HepG2 (cell line): Measurements from ENCODE around the gene EYA2. TPM values are rescaled to one million over a fixed set of nuclear protein-coding genes. Genes with fewer than 3 reads are reported as not detected.

Experiments used
- AGO2 ChIP-seq: fragments of 200-400 bp; formaldehyde crosslinking; optimal IDR thresholded peaks from 2 replicates; pipeline ENCODE3; 2017; ENCODE audit warnings: mild to moderate bottlenecking, low read depth, low read length, moderate library complexity
- EEA1 ChIP-seq: sonication (generic); formaldehyde crosslinking; IDR thresholded peaks from 2 replicates; pipeline ENCODE4 v1.5.1; 2020; ENCODE audit warnings: mild to moderate bottlenecking, missing genetic modification reagents, borderline replicate concordance
- MAFF ChIP-seq: IDR thresholded peaks from 2 replicates; pipeline ENCODE4 v1.6.1; 2011; ENCODE audit warnings: low read depth, low read length, improper control_type of control experiment
- MBNL3 ChIP-seq: fragments of 250-450 bp; sonication (Bioruptor Pico); conservative IDR thresholded peaks from 2 replicates; pipeline ENCODE4 v1.8.0; 2022; ENCODE audit warnings: mild to moderate bottlenecking, inconsistent platforms
- PHF5A ChIP-seq: IDR thresholded peaks from one replicate; pipeline ENCODE4 v1.6.1; 2018; ENCODE audit warnings: low read depth, missing genetic modification reagents; ENCODE audit not compliant: unreplicated experiment
- U2AF1 ChIP-seq: fragments of 200-400 bp; formaldehyde crosslinking; optimal IDR thresholded peaks from 2 replicates; pipeline ENCODE3; 2017; ENCODE audit warnings: mild to moderate bottlenecking, low read depth, low read length
- ZEB1 ChIP-seq: IDR thresholded peaks from 2 replicates; pipeline ENCODE4 v1.6.1; 2012; ENCODE audit warnings: mild to moderate bottlenecking, low read depth, inconsistent platforms; ENCODE audit not compliant: insufficient replicate concordance
- ZMYM2 ChIP-seq: sonication (generic); formaldehyde crosslinking; IDR thresholded peaks from 2 replicates; pipeline ENCODE4 v1.8.0; 2022; ENCODE audit warnings: mild to moderate bottlenecking, missing genetic modification reagents
- ZNF124 ChIP-seq: sonication (generic); formaldehyde crosslinking; IDR thresholded peaks from 2 replicates; pipeline ENCODE4 v1.4.0; 2020; ENCODE audit warnings: missing genetic modification reagents
- ZNF253 ChIP-seq: sonication (generic); formaldehyde crosslinking; IDR thresholded peaks from 2 replicates; pipeline ENCODE4 v1.8.0; 2022; ENCODE audit warnings: mild to moderate bottlenecking, missing genetic modification reagents, borderline replicate concordance
- ZNF589 ChIP-seq: sonication (generic); formaldehyde crosslinking; conservative IDR thresholded peaks from 2 replicates; pipeline ENCODE4 v1.8.0; 2022; ENCODE audit warnings: mild to moderate bottlenecking, moderate library complexity, missing genetic modification reagents
- ZNF674 ChIP-seq: sonication (generic); formaldehyde crosslinking; IDR thresholded peaks from 2 replicates; pipeline ENCODE4 v1.5.0; 2020; ENCODE audit warnings: low read depth, mild to moderate bottlenecking, missing genetic modification reagents
- polyA plus RNA-seq, 8 experiments: library from polyadenylated mRNA; depleted of rRNA in 3 of 8; stranded (reverse) in 7 of 8; unstranded in 1 of 8; fragments of >200 nt; fragmentation: Illumina TruSeq in 4 of 8; extraction: Trizol in 4 of 8; gene quantifications; 2 replicates each; pipeline versions ENCODE4 v1.2.1 to v1.2.3, GENCODE V29; 2011 to 2016; ENCODE audit warnings: low read depth in 4 of 8, missing spikeins in 1 of 8, mixed read lengths in 1 of 8; ENCODE audit not compliant: insufficient read depth in 1 of 8
- total RNA-seq, 5 experiments: library from RNA; depleted of rRNA; stranded (reverse); fragments of >200 nt; fragmentation: Illumina TruSeq; extraction: Trizol; gene quantifications; 2 replicates each; pipeline ENCODE4 v1.2.3, GENCODE V29; 2016; ENCODE audit warnings: low read depth in 1 of 5
- TF ChIP-seq, protein P1 (sequence below): sonication (generic); formaldehyde crosslinking; IDR thresholded peaks from 2 replicates; pipeline ENCODE4 v1.4.0; 2020; ENCODE audit warnings: mild to moderate bottlenecking, missing genetic modification reagents, borderline replicate concordance
- TF ChIP-seq, protein P2 (sequence below): sonication (generic); formaldehyde crosslinking; IDR thresholded peaks from 2 replicates; pipeline ENCODE4 v1.9.0; 2022; ENCODE audit warnings: low read depth, missing genetic modification reagents
- TF ChIP-seq, protein P3 (sequence below): sonication (generic); formaldehyde crosslinking; IDR thresholded peaks from 2 replicates; pipeline ENCODE4 v1.5.0; 2020; ENCODE audit warnings: missing genetic modification reagents
- TF ChIP-seq, protein P4 (sequence below): sonication (generic); formaldehyde crosslinking; IDR thresholded peaks from 2 replicates; pipeline ENCODE4 v1.9.0; 2021; ENCODE audit warnings: missing genetic modification reagents, borderline replicate concordance
- TF ChIP-seq, protein P5 (sequence below): sonication (generic); formaldehyde crosslinking; IDR thresholded peaks from 2 replicates; pipeline ENCODE4 v1.8.0; 2022; ENCODE audit warnings: missing genetic modification reagents, low read depth, mild to moderate bottlenecking, borderline replicate concordance
- TF ChIP-seq, protein P6 (sequence below): sonication (generic); formaldehyde crosslinking; IDR thresholded peaks from 2 replicates; pipeline ENCODE4 v1.5.0; 2020; ENCODE audit warnings: mild to moderate bottlenecking, missing genetic modification reagents

The EYA2 gene
- total and polyA plus RNA-seq, 2 of the 13 experiments (the other 11 are each of a cell fraction or from before 2014, with no cell fraction given) = not detected

DNA sequence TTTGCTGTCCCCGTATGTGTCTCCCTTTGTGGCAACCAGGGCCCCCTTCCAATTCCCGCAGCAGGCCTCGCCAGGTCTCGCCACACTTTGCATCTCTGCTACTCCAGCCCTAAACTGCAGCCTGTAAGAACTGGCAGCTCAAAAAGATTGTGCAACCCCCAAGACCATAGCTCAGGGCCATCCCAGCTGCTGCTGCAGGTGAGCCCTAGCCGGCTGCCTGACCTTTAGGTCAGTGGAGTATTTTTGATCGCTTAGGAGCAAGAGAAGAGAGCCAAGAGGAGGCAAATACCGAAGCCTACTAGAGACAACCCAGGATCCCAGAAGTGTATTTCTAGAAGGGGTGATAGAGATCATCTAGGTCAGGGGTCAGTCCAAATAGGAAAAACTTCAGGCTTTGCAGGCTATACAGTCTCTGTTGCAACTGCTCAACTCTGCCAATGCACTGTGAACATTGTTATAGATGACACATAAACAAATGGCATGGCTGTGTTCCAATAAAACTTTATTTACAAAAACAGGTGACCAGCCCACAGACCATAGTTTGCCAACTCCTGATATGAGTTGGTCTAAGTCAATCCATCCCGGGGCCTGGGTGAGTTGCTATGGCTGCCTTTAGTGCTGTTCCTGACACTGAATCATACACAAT is 138.4 kb downstream of the EYA2 start (continued):
- TF ChIP-seq, protein P1, sequence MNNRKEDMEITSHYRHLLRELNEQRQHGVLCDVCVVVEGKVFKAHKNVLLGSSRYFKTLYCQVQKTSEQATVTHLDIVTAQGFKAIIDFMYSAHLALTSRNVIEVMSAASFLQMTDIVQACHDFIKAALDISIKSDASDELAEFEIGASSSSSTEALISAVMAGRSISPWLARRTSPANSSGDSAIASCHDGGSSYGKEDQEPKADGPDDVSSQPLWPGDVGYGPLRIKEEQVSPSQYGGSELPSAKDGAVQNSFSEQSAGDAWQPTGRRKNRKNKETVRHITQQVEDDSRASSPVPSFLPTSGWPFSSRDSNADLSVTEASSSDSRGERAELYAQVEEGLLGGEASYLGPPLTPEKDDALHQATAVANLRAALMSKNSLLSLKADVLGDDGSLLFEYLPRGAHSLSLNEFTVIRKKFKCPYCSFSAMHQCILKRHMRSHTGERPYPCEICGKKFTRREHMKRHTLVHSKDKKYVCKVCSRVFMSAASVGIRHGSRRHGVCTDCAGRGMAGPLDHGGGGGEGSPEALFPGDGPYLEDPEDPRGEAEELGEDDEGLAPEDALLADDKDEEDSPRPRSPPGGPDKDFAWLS (CRISPR knock-in tag) = no peak
- no peak for TF ChIP-seq PHF5A (CRISPR knock-in tag)
- TF ChIP-seq, protein P2, sequence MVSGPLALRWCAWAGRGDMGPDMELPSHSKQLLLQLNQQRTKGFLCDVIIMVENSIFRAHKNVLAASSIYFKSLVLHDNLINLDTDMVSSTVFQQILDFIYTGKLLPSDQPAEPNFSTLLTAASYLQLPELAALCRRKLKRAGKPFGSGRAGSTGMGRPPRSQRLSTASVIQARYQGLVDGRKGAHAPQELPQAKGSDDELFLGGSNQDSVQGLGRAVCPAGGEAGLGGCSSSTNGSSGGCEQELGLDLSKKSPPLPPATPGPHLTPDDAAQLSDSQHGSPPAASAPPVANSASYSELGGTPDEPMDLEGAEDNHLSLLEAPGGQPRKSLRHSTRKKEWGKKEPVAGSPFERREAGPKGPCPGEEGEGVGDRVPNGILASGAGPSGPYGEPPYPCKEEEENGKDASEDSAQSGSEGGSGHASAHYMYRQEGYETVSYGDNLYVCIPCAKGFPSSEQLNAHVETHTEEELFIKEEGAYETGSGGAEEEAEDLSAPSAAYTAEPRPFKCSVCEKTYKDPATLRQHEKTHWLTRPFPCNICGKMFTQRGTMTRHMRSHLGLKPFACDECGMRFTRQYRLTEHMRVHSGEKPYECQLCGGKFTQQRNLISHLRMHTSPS (CRISPR knock-in tag) = no peak
- no peak for TF ChIP-seq AGO2
- TF ChIP-seq ZEB1 = peak; percentile 72
- no peak for TF ChIP-seq EEA1 (CRISPR knock-in tag)
- no peak for TF ChIP-seq U2AF1
- TF ChIP-seq ZMYM2 (CRISPR knock-in tag) = no peak
- TF ChIP-seq, protein P3, sequence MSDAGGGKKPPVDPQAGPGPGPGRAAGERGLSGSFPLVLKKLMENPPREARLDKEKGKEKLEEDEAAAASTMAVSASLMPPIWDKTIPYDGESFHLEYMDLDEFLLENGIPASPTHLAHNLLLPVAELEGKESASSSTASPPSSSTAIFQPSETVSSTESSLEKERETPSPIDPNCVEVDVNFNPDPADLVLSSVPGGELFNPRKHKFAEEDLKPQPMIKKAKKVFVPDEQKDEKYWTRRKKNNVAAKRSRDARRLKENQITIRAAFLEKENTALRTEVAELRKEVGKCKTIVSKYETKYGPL = no peak
- TF ChIP-seq, protein P4, sequence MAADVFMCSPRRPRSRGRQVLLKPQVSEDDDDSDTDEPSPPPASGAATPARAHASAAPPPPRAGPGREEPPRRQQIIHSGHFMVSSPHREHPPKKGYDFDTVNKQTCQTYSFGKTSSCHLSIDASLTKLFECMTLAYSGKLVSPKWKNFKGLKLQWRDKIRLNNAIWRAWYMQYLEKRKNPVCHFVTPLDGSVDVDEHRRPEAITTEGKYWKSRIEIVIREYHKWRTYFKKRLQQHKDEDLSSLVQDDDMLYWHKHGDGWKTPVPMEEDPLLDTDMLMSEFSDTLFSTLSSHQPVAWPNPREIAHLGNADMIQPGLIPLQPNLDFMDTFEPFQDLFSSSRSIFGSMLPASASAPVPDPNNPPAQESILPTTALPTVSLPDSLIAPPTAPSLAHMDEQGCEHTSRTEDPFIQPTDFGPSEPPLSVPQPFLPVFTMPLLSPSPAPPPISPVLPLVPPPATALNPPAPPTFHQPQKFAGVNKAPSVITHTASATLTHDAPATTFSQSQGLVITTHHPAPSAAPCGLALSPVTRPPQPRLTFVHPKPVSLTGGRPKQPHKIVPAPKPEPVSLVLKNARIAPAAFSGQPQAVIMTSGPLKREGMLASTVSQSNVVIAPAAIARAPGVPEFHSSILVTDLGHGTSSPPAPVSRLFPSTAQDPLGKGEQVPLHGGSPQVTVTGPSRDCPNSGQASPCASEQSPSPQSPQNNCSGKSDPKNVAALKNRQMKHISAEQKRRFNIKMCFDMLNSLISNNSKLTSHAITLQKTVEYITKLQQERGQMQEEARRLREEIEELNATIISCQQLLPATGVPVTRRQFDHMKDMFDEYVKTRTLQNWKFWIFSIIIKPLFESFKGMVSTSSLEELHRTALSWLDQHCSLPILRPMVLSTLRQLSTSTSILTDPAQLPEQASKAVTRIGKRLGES = no peak
- 0 out of 2 replicates have a peak, but pooled peaks have one; percentile 31 for TF ChIP-seq ZNF124
- no peak for TF ChIP-seq MBNL3
- TF ChIP-seq, protein P5, sequence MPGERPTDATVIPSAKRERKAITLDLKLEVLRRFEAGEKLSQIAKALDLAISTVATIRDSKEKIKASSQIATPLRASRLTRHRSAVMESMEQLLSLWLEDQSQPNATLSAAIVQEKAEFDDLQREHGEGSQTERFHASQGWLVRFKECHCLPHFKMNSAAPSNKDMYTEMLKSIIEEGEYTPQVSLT (CRISPR knock-in tag) = no peak
- TF ChIP-seq ZNF674 (CRISPR knock-in tag) = no peak
- no peak for TF ChIP-seq MAFF
- TF ChIP-seq ZNF589 = no peak
- TF ChIP-seq, protein P6, sequence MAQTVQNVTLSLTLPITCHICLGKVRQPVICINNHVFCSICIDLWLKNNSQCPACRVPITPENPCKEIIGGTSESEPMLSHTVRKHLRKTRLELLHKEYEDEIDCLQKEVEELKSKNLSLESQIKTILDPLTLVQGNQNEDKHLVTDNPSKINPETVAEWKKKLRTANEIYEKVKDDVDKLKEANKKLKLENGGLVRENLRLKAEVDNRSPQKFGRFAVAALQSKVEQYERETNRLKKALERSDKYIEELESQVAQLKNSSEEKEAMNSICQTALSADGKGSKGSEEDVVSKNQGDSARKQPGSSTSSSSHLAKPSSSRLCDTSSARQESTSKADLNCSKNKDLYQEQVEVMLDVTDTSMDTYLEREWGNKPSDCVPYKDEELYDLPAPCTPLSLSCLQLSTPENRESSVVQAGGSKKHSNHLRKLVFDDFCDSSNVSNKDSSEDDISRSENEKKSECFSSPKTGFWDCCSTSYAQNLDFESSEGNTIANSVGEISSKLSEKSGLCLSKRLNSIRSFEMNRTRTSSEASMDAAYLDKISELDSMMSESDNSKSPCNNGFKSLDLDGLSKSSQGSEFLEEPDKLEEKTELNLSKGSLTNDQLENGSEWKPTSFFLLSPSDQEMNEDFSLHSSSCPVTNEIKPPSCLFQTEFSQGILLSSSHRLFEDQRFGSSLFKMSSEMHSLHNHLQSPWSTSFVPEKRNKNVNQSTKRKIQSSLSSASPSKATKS (CRISPR knock-in tag) = no peak
- no peak for TF ChIP-seq ZNF253
